SH-SY5Y (cell line): Measurements from ENCODE around the gene NSMCE4A.

Source experiments
- GATA2 ChIP-seq: IDR thresholded peaks from 2 replicates; pipeline ENCODE4 v1.6.1; 2011; ENCODE audit warnings: mild to moderate bottlenecking, low read depth, low read length
- GATA3 ChIP-seq: IDR thresholded peaks from 2 replicates; pipeline ENCODE4 v1.6.1; 2011; ENCODE audit warnings: low read depth, mild to moderate bottlenecking, low read length, moderate library complexity

NSMCE4A gene

GRCh38 chr10:121998462-121998861 lies 23.4 kb upstream of the NSMCE4A start:
- TF ChIP-seq GATA2 = no peak

- no peak for TF ChIP-seq GATA2
- no peak for TF ChIP-seq GATA3
These were observed 19.5 kb upstream of the NSMCE4A start for GRCh38 chr10:121994429-121994941.

- no peak for TF ChIP-seq GATA2
- TF ChIP-seq GATA3 = no peak
These were observed 15.1 kb upstream of the NSMCE4A start for GRCh38 chr10:121990015-121990677.

- no peak for TF ChIP-seq GATA3
- TF ChIP-seq GATA2 = no peak
These were observed 13.6 kb upstream of the NSMCE4A start, which contains the start of gene TACC2 for GRCh38 chr10:121988361-121989324. TACC2 (plus strand) TSS chr10:121989163; CDS start chr10:122021982, 32,819 bp downstream.

GRCh38 chr10:121984463-121984862 lies 9.4 kb upstream of the NSMCE4A start:
- TF ChIP-seq GATA2 (no peak), GATA3 (no peak)

- no peak for TF ChIP-seq GATA3
These were observed 8.8 kb upstream of the NSMCE4A start for GRCh38 chr10:121983852-121984251.

GRCh38 chr10:121981346-121981745 lies 6.3 kb upstream of the NSMCE4A start:
- TF ChIP-seq GATA2 (no peak), GATA3 (no peak)

- TF ChIP-seq GATA3 = no peak
- TF ChIP-seq GATA2 = no peak
These were observed 3.5 kb upstream of the NSMCE4A start for GRCh38 chr10:121978511-121978910.

GRCh38 chr10:121976607-121977006 lies 1.6 kb upstream of the NSMCE4A start:
- TF ChIP-seq GATA3 (no peak), GATA2 (no peak)

GRCh38 chr10:121975295-121976086 lies 474 bp upstream of the NSMCE4A start:
- TF ChIP-seq GATA2 (no peak), GATA3 (no peak)

GRCh38 chr10:121974019-121974534 lies 940 bp downstream of the NSMCE4A start:
- no peak for TF ChIP-seq GATA2

GRCh38 chr10:121965996-121966395 lies 9.0 kb downstream of the NSMCE4A start:
- TF ChIP-seq GATA2 (no peak), GATA3 (no peak)

- TF ChIP-seq GATA2 (no peak), GATA3 (no peak)
These were observed 13.6 kb downstream of the NSMCE4A start for GRCh38 chr10:121961456-121961855.

- TF ChIP-seq GATA2 (no peak), GATA3 (no peak)
These were observed 15.3 kb downstream of the NSMCE4A start for GRCh38 chr10:121959671-121960070.
